Mucosa of gallbladder (tissue), 1 donor: ENCODE results near the gene STH. TPM values are rescaled to one million over a fixed set of nuclear protein-coding genes. Genes with fewer than 3 reads are reported as not detected.

Experiments used
- DNase-seq: peaks from one replicate; pipeline ENCODE4 v3.0.0-alpha.2; 2020; ENCODE audit warnings: low spot score
- total RNA-seq: library from RNA; stranded (reverse); gene quantifications from one replicate; pipeline ENCODE4 v1.2.1, GENCODE V29; 2021
- donor health status: DM: no; HTN: no; CAD: no.

The STH gene
- total RNA-seq, 1 donor from 2014 or later: not detected

- DNase-seq: no peak
These were observed 31.7 kb upstream of the STH start for GRCh38 chr17:45967378-45967777.

DNA sequence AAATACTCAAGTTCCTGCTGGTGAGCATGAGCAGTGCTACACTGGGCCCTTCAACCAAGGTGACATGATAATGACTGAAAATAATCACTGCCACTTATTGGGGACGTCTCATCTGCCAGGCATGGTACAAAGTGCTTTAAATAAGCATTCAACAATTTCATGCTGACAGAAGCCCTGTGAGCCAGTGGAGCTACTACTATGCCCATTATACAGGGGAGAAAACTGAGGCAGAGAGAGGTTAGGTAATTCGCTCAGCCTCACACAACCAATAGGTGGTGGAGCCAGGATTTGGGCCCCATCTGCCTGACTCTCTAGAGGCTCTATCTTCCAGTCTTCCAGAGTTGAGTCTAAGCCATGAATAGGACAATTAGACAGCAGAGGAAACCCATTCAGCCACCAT lies 30.3 kb upstream of the STH start:
- DNase-seq: no peak

- DNase-seq: no peak
These were observed 29.3 kb upstream of the STH start for GRCh38 chr17:45969726-45970125.

DNA sequence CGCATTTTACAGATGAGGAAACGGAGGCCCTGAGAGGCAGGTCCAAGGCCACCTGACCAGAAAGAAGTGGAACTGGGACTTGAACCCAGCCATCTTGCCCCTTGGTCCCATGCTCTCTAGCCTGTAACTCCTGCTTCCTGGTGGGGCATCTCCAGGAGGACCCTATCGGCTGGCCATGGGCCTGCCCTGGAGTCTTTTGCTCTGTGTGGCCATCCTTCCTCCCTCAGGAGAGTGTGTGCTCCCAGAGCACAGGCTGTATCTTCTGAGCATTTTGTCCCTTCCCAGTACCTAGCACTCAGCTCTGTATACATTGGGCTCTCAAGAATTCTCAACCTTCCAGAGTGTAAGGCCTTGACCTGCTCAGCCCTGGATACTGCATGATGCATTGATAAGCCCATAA lies 28.4 kb upstream of the STH start:
- no peak for DNase-seq

GRCh38 chr17:45971698-45972141 lies 27.3 kb upstream of the STH start:
- no peak for DNase-seq

DNA sequence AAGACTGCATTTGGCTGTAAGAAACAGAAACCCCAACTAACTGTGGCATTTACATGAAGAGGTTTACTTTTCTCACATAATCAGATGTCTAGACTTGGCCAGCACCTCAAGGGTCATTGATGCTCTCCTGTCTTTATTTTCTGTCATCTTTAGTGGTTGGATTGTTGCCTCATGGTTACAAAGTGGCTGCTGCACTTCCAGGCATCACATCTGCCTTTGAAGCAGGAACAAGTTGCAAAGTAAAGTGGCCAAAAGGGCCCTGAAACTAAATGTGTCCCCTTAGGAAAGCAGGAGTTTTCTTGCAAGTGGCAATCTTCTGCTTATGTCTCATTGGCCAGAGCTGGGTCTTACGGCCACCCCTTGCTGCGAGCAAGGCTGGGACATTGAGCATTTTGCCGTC lies 26.5 kb upstream of the STH start:
- DNase-seq: no peak

- DNase-seq: no peak
These were observed 25.8 kb upstream of the STH start for GRCh38 chr17:45973099-45973780.

DNA sequence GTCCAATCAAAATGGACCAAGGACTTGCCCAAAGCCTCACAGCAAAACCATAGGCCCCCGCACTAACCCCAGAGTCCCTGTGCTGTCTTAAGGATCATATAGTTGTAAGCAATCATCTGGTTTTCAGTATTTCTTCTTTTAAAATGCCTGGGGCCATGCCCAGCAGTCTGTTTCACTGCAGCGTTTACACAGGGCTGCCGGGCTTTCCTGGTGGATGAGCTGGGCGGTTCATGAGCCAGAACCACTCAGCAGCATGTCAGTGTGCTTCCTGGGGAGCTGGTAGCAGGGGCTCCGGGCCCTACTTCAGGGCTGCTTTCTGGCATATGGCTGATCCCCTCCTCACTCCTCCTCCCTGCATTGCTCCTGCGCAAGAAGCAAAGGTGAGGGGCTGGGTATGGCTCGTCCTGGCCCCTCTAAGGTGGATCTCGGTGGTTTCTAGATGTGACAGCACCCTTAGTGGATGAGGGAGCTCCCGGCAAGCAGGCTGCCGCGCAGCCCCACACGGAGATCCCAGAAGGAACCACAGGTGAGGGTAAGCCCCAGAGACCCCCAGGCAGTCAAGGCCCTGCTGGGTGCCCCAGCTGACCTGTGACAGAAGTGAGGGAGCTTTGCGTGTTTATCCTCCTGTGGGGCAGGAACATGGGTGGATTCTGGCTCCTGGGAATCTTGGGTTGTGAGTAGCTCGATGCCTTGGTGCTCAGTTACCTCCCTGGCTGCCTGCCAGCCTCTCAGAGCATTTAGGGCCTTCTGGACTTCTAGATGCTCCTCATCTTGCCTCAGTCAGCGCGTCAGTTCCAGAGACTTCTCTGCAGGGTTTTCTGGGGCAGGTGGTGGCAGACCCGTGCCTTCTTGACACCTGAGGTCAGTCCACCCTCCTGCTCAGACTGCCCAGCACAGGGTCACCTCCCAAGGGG lies 24.8 kb upstream of the STH start:
- DNase-seq: no peak

DNA sequence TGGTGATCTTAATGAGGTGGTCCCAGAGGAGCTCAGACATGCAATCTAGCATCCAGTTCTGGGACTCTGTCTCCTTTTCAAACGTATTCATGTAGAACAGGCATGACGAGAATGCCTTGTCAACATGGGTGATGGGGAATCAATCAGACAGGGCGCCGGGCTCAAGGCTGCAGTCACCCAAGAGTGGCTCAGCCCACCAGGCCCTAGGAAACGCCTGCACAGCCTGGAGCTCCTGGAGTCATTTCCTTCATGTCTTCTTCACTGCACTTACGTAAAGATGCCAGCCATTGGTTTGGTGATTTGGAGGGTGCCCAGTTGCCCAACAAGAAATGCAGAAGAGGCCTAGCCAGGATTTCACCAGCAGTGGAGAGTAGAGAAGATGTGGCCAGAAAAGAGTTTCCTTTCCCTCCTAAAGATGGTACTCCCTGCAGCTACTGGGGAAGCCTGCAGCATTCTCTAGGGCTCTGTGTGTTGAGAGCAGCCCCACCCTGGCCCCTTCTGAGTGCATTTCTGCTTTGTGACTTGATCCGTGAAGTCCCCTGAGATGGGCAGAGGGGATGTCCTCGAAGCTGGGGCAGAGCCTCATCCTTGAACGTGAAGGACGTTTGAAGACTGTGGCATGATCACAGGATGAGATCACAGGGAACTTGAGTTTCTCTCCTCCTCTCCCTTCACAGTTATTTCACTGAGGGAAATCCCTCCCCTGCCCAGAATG lies 24.0 kb upstream of the STH start:
- DNase-seq: no peak

GRCh38 chr17:45975640-45976295 lies 23.3 kb upstream of the STH start:
- no peak for DNase-seq

DNA sequence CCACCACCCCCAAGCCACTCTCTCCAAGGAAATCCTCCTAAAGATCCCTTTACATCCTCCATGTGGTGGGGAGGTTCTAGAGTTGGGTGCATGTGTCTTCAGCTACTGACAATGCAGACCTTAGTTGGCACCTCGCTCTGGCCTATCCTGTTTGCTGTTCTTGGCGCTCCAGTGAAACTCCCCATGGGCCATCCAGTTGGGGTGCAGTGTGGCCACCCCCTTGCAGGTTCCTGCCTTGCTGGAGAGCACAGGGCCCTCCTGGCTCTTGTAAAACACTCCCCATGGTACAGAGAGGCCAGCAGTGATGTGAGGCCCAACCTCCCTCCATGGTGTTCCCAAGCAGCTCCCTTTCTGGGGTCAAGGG lies 22.7 kb upstream of the STH start:
- no peak for DNase-seq

DNA sequence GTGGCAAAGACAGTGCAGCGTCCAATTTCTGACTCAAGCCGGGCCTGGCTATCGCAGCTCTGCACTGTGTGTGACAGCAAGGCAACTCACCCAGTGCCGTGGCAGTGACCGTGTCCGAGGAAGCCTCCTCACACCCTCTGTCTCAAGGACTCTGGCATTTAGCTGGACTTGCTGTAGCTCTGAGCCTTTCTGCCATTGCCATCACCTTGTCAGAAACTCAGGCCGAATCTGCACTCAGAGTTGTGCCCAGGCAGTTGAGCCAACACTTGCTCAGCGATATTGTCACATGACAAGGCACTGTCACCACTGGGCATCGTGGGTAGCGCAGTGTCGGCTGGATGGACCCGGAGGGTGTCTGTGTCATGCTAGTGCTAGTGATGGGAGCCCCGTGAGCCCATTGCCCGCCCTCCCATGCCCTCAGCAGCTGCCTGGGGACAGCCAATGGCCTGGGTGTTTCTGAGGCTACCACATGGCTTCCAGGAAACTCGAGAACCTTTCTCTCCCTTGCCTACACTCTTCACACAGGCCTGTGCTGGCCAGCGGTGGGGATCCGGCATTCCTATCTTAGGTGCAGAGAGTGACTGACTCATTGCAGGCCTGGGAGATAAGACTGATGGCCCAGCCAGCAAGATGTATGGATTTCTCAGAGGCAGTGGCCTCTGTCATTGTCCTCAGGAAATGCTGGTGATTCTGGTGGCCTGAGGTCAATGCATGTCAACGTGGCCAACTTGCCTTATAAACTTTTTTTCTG lies 22.1 kb upstream of the STH start:
- DNase-seq: no peak

DNA sequence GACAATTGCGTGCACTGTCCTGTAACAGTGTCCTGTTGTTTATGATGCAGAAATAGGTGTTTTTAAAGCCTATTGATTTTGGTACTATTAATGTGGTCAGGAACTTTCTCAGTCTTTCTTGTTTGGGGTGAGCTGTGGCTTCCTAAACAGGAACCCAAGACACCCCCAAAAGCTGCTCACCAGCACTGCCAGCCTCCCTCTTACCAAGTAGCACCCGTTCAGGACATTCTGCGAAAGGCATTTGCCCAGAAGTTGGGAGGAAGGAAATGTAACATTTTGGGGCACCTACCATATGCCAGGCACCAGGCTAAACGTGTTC lies 21.6 kb upstream of the STH start:
- no peak for DNase-seq

- DNase-seq: no peak
These were observed 20.9 kb upstream of the STH start for GRCh38 chr17:45977976-45978626.

DNA sequence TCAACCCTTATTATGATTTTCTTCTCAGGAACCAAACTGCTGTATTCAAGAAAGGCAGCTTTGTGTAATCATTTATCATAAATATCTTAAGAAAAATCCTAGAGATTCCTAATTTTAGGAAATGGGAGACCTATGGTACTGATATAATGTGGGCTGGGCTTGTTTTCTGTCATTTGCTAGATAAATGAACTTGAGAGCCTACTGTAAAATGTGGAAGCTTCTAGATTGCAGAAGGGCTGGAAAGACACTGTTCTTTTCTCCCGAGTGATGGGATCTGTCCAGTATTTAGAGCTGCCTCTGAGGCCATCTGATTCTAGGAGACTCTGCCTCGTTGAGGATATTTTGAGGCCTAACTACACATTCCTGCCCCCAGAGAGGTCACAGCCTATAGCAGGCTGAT lies 19.9 kb upstream of the STH start:
- DNase-seq: no peak

GRCh38 chr17:45980855-45981254 lies 18.2 kb upstream of the STH start:
- DNase-seq: no peak

DNA sequence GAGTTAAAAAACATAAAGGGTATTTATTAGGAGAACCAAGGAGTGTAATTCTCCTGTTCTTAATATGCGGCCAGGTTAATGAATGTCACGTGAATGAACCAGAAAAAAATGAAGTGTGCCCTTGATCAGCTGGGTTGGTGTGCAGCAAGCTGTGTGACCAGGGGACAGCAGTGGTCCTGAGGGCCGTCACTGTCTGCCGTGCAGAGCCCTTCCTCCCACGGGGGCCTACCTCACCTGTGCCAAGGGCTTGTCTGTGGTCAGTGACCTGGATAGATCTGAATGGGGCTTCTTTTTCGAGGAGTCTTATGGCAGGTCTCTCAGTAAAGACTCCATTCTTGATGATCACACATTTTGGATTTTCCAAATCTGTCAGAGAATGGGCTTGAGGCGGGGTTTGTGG lies 17.7 kb upstream of the STH start:
- DNase-seq: no peak

DNA sequence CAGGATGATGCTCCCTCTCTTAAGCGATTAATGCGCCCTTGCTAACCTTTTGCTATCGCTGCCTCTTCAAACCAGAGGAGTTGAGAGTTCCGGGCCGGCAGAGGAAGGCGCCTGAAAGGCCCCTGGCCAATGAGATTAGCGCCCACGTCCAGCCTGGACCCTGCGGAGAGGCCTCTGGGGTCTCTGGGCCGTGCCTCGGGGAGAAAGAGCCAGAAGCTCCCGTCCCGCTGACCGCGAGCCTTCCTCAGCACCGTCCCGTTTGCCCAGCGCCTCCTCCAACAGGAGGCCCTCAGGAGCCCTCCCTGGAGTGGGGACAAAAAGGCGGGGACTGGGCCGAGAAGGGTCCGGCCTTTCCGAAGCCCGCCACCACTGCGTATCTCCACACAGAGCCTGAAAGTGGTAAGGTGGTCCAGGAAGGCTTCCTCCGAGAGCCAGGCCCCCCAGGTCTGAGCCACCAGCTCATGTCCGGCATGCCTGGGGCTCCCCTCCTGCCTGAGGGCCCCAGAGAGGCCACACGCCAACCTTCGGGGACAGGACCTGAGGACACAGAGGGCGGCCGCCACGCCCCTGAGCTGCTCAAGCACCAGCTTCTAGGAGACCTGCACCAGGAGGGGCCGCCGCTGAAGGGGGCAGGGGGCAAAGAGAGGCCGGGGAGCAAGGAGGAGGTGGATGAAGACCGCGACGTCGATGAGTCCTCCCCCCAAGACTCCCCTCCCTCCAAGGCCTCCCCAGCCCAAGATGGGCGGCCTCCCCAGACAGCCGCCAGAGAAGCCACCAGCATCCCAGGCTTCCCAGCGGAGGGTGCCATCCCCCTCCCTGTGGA lies 16.0 kb upstream of the STH start:
- DNase-seq: no peak

DNA sequence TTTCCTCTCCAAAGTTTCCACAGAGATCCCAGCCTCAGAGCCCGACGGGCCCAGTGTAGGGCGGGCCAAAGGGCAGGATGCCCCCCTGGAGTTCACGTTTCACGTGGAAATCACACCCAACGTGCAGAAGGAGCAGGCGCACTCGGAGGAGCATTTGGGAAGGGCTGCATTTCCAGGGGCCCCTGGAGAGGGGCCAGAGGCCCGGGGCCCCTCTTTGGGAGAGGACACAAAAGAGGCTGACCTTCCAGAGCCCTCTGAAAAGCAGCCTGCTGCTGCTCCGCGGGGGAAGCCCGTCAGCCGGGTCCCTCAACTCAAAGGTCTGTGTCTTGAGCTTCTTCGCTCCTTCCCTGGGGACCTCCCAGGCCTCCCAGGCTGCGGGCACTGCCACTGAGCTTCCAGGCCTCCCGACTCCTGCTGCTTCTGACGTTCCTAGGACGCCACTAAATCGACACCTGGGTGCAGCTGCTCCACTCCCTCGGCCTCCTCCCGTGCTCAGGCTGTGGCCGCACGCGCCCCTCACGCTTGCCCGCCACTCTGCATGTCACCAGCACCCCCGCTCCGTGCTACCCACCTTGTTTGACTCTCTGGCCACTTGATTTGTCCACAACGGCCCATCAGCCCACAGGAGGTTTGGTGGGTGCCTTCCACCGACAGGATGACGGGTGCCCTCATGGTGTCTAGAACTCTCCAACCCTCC lies 15.3 kb upstream of the STH start:
- no peak for DNase-seq

GRCh38 chr17:45984368-45984767 lies 14.7 kb upstream of the STH start:
- DNase-seq: no peak
